Progenitor cell of endocrine pancreas (in vitro differentiated cells): Measurements from ENCODE around the gene LGI2. TPM values are rescaled to one million over a fixed set of nuclear protein-coding genes. Genes with fewer than 3 reads are reported as not detected.

Experiments used
- DNase-seq: peaks from one replicate; pipeline ENCODE4 v3.0.0; 2021; ENCODE audit warnings: low spot score; ENCODE audit not compliant: unreplicated experiment
- H3K27ac Mint-ChIP-seq: 2 replicates; pipeline ENCODE4 v1.8.0; 2021; ENCODE audit warnings: mild to moderate bottlenecking, moderate library complexity, mixed read lengths
- H3K27me3 Mint-ChIP-seq: 2 replicates; pipeline ENCODE4 v1.8.0; 2021; ENCODE audit warnings: mixed read lengths
- H3K36me3 Mint-ChIP-seq: 2 replicates; pipeline ENCODE4 v1.8.0; 2022; ENCODE audit warnings: mixed read lengths; ENCODE audit not compliant: insufficient read depth
- H3K4me1 Mint-ChIP-seq: 2 replicates; pipeline ENCODE4 v1.8.0; 2021; ENCODE audit warnings: low read depth, mixed read lengths
- H3K4me3 Mint-ChIP-seq: 2 replicates; pipeline ENCODE4 v1.8.0; 2021; ENCODE audit warnings: low read depth, mild to moderate bottlenecking, moderate library complexity, mixed read lengths
- H3K9me3 Mint-ChIP-seq: 2 replicates; pipeline ENCODE4 v1.8.0; 2021; ENCODE audit warnings: low read depth, mixed read lengths
- total RNA-seq: library from RNA; stranded (reverse); gene quantifications from 2 replicates; pipeline ENCODE4 v1.2.1, GENCODE V29; 2021
- TF ChIP-seq, protein P1 (sequence below): fragments of 200-600 bp; sonication (generic); IDR thresholded peaks from one replicate; pipeline ENCODE4 v1.5.0; 2021; ENCODE audit warnings: antibody characterized with exemption, mild to moderate bottlenecking; ENCODE audit not compliant: unreplicated experiment

LGI2 gene
- total RNA-seq, 1 donor from 2014 or later = 17.4 TPM

GRCh38 chr4:25075129-25075528 lies 44.4 kb upstream of the LGI2 start:
- H3K4me1 Mint-ChIP-seq = peaks cover 21% of the 10 kb centered on the region
- peaks cover 2% of the 10 kb centered on the region for H3K9me3 Mint-ChIP-seq
- H3K27me3 Mint-ChIP-seq = peaks cover 3% of the 10 kb centered on the region
- H3K4me3 Mint-ChIP-seq = no peak overlapping the region
- TF ChIP-seq, protein P1, sequence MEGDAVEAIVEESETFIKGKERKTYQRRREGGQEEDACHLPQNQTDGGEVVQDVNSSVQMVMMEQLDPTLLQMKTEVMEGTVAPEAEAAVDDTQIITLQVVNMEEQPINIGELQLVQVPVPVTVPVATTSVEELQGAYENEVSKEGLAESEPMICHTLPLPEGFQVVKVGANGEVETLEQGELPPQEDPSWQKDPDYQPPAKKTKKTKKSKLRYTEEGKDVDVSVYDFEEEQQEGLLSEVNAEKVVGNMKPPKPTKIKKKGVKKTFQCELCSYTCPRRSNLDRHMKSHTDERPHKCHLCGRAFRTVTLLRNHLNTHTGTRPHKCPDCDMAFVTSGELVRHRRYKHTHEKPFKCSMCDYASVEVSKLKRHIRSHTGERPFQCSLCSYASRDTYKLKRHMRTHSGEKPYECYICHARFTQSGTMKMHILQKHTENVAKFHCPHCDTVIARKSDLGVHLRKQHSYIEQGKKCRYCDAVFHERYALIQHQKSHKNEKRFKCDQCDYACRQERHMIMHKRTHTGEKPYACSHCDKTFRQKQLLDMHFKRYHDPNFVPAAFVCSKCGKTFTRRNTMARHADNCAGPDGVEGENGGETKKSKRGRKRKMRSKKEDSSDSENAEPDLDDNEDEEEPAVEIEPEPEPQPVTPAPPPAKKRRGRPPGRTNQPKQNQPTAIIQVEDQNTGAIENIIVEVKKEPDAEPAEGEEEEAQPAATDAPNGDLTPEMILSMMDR = no peak
- H3K27ac Mint-ChIP-seq = no peak overlapping the region
- no peaks in the 10 kb centered on the region for H3K36me3 Mint-ChIP-seq
- DNase-seq = no peak

DNA sequence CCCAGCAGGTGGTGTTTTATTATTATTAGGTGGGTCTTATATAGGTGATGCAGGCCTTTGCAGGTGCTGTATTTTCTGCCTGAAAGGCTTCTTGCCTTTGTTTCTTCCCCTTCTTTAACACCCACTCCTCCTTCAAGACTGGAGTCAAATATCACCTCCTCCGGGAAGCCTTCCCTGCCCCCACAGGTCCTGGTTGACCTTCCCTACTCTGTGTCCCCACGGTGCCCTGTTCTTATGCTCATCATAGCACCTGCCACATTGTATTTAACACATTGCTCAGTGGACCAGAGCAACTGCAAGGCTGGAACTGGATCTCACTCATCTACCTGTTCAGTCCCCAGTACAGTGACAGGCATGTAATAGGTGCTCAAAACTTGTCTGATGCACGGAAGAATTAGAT lies 39.8 kb upstream of the LGI2 start:
- no peak overlapping the region for H3K4me3 Mint-ChIP-seq
- H3K9me3 Mint-ChIP-seq = peaks cover 2% of the 10 kb centered on the region

GRCh38 chr4:25069014-25069413 lies 38.3 kb upstream of the LGI2 start:
- H3K9me3 Mint-ChIP-seq = peaks cover 2% of the 10 kb centered on the region
- no peak for DNase-seq
- TF ChIP-seq, protein P1 = no peak
- H3K27ac Mint-ChIP-seq = peak overlapping the region; percentile 94
- H3K27me3 Mint-ChIP-seq = no peaks in the 10 kb centered on the region
- H3K4me3 Mint-ChIP-seq = no peak overlapping the region
- no peaks in the 10 kb centered on the region for H3K36me3 Mint-ChIP-seq
- peaks cover 24% of the 10 kb centered on the region for H3K4me1 Mint-ChIP-seq

More for the DNA sequence above, 39.8 kb upstream of the LGI2 start:
- DNase-seq = no peak
- Mint-ChIP-seq H3K27me3 (no peaks in the 10 kb centered on the region), H3K27ac (no peak overlapping the region), H3K36me3 (no peaks in the 10 kb centered on the region), H3K4me1 (peaks cover 22% of the 10 kb centered on the region)
- TF ChIP-seq, protein P1 = no peak

GRCh38 chr4:25068386-25068785 lies 37.6 kb upstream of the LGI2 start:
- peak overlapping the region; percentile 94 for H3K27ac Mint-ChIP-seq
- H3K36me3 Mint-ChIP-seq = no peaks in the 10 kb centered on the region
- H3K4me1 Mint-ChIP-seq = peaks cover 24% of the 10 kb centered on the region

GRCh38 chr4:25065932-25066590 lies 35.3 kb upstream of the LGI2 start:
- H3K4me3 Mint-ChIP-seq = no peak overlapping the region
- no peaks in the 10 kb centered on the region for H3K27me3 Mint-ChIP-seq
- H3K4me1 Mint-ChIP-seq = peaks cover 26% of the 10 kb centered on the region
- H3K9me3 Mint-ChIP-seq = no peaks in the 10 kb centered on the region
- no peak for DNase-seq
- H3K27ac Mint-ChIP-seq = no peak overlapping the region
- no peaks in the 10 kb centered on the region for H3K36me3 Mint-ChIP-seq
- TF ChIP-seq, protein P1 = no peak

More at GRCh38 chr4:25068386-25068785, 37.6 kb upstream of the LGI2 start:
- Mint-ChIP-seq H3K4me3 (no peak overlapping the region), H3K27me3 (no peaks in the 10 kb centered on the region), H3K9me3 (peaks cover 2% of the 10 kb centered on the region)
- TF ChIP-seq, protein P1 = no peak
- no peak for DNase-seq
